WTC11 (cell line): Measurements from ENCODE around the gene PHYHIPL. TPM values are rescaled to one million over a fixed set of nuclear protein-coding genes. Genes with fewer than 3 reads are reported as not detected.

ENCODE experiments used
- ATAC-seq: fragments of 200-7000 bp; cut with Tn5 transposase; 2 replicates; pipeline ENCODE4 v1.10.0; 2021; ENCODE audit warnings: mild to moderate bottlenecking, moderate library complexity
- CTCF ChIA-PET: fragments of 300-600 bp; sonication (Branson Sonifier 250); formaldehyde crosslinking; loops from one replicate; lab custom pipeline; 2021; ENCODE audit warnings: antibody characterized with exemption; lab: Charles Lee
- POLR2A ChIA-PET: fragments of 350-600 bp; sonication (Branson Sonifier 250); formaldehyde crosslinking; loops from one replicate; lab custom pipeline; 2021; ENCODE audit warnings: antibody characterized with exemption; lab: Charles Lee
- DNase-seq: peaks from one replicate; pipeline ENCODE4 v3.0.0; 2021; ENCODE audit warnings: low spot score
- H3K27ac Mint-ChIP-seq: 2 replicates; pipeline ENCODE4 v1.8.0; 2021; ENCODE audit warnings: mixed read lengths
- H3K27me3 Mint-ChIP-seq: 2 replicates; pipeline ENCODE4 v1.8.0; 2021; ENCODE audit warnings: low read depth, mild to moderate bottlenecking, moderate library complexity, mixed read lengths
- H3K36me3 Mint-ChIP-seq: 2 replicates; pipeline ENCODE4 v1.8.0; 2021; ENCODE audit warnings: mixed read lengths
- H3K4me1 Mint-ChIP-seq: 2 replicates; pipeline ENCODE4 v1.8.0; 2022; ENCODE audit warnings: mixed read lengths
- H3K4me3 Mint-ChIP-seq: 2 replicates; pipeline ENCODE4 v1.8.0; 2021; ENCODE audit warnings: mild to moderate bottlenecking, moderate library complexity, mixed read lengths
- H3K9me3 Mint-ChIP-seq: 2 replicates; pipeline ENCODE4 v1.8.0; 2021; ENCODE audit warnings: mixed read lengths
- ARID4B ChIP-seq: sonication (generic); formaldehyde crosslinking; IDR thresholded peaks from 2 replicates; pipeline ENCODE4 v1.8.0; 2023; ENCODE audit warnings: missing genetic modification reagents, mild to moderate bottlenecking, borderline replicate concordance
- ATF1 ChIP-seq: sonication (generic); formaldehyde crosslinking; IDR thresholded peaks from 2 replicates; pipeline ENCODE4 v1.8.1; 2023; ENCODE audit warnings: mild to moderate bottlenecking, moderate library complexity, missing genetic modification reagents
- ATF2 ChIP-seq: sonication (generic); formaldehyde crosslinking; IDR thresholded peaks from 2 replicates; pipeline ENCODE4 v1.8.1; 2022; ENCODE audit warnings: low read depth, missing genetic modification reagents, borderline replicate concordance
- CBFB ChIP-seq: sonication (generic); formaldehyde crosslinking; IDR thresholded peaks from 2 replicates; pipeline ENCODE4 v1.8.1; 2022; ENCODE audit warnings: mild to moderate bottlenecking, low read depth, missing genetic modification reagents
- CDX4 ChIP-seq: fragments of 250-450 bp; sonication (Bioruptor Pico); IDR thresholded peaks from 2 replicates; pipeline ENCODE4 v1.9.0; 2021; ENCODE audit warnings: moderate library complexity, mild to moderate bottlenecking, inconsistent platforms, borderline replicate concordance
- FOXJ3 ChIP-seq: sonication (generic); formaldehyde crosslinking; IDR thresholded peaks from 2 replicates; pipeline ENCODE4 v1.9.0; 2021; ENCODE audit warnings: missing genetic modification reagents, mild to moderate bottlenecking, borderline replicate concordance
- GTF2I ChIP-seq: fragments of 250-450 bp; sonication (Bioruptor Pico); conservative IDR thresholded peaks from 2 replicates; pipeline ENCODE4 v1.4.0; 2021; ENCODE audit warnings: mild to moderate bottlenecking
- HMGXB4 ChIP-seq: sonication (generic); formaldehyde crosslinking; IDR thresholded peaks from 2 replicates; pipeline ENCODE4 v1.8.1; 2023; ENCODE audit warnings: mild to moderate bottlenecking, moderate library complexity, missing genetic modification reagents
- IRF1 ChIP-seq: sonication (generic); formaldehyde crosslinking; IDR thresholded peaks from 2 replicates; pipeline ENCODE4 v1.8.0; 2023; ENCODE audit warnings: missing genetic modification reagents
- IRF2 ChIP-seq: sonication (generic); formaldehyde crosslinking; IDR thresholded peaks from 2 replicates; pipeline ENCODE4 v1.8.0; 2022; ENCODE audit warnings: low read depth, missing genetic modification reagents, borderline replicate concordance
- PREB ChIP-seq: sonication (generic); formaldehyde crosslinking; IDR thresholded peaks from 2 replicates; pipeline ENCODE4 v1.8.1; 2022; ENCODE audit warnings: mild to moderate bottlenecking, missing genetic modification reagents, moderate library complexity, borderline replicate concordance
- ZNF281 ChIP-seq: sonication (generic); formaldehyde crosslinking; IDR thresholded peaks from 2 replicates; pipeline ENCODE4 v1.8.0; 2023; ENCODE audit warnings: mild to moderate bottlenecking, missing genetic modification reagents
- total RNA-seq: library from RNA; stranded (reverse); gene quantifications from 3 replicates; pipeline ENCODE4 v1.2.3, GENCODE V29; 2021

Gene PHYHIPL
- total RNA-seq, 1 experiment from 2014 or later, result 0.13 TPM

GRCh38 chr10:59279991-59280505, 103.6 kb downstream of the PHYHIPL start:
- POLR2A ChIA-PET, result no interaction called here

More at GRCh38 chr10:59279991-59280505, 103.6 kb downstream of the PHYHIPL start:
- H3K4me1 Mint-ChIP-seq, result peaks cover 18% of the 10 kb centered on the region
- no peak overlapping the region for H3K27ac Mint-ChIP-seq
- 0 out of 2 replicates have a peak, but pooled peaks cover 7% of the 10 kb centered on the region for H3K9me3 Mint-ChIP-seq
- no peaks in the 10 kb centered on the region for H3K27me3 Mint-ChIP-seq
- H3K4me3 Mint-ChIP-seq, result no peak overlapping the region
- DNase-seq (no peak), ATAC-seq (no peak)
- no peak for TF ChIP-seq ZNF281 (CRISPR knock-in tag)
- TF ChIP-seq HMGXB4, result no peak
- TF ChIP-seq GTF2I (CRISPR knock-in tag), result no peak
- TF ChIP-seq CDX4 (CRISPR knock-in tag), result no peak
- no peak for TF ChIP-seq ARID4B (CRISPR knock-in tag)
- no peak for TF ChIP-seq FOXJ3 (CRISPR knock-in tag)
- no peak for TF ChIP-seq IRF2 (CRISPR knock-in tag)
- no peak for TF ChIP-seq PREB (CRISPR knock-in tag)
- TF ChIP-seq ATF2, result no peak
- TF ChIP-seq ATF1 (CRISPR knock-in tag), result no peak
- no peak for TF ChIP-seq IRF1 (CRISPR knock-in tag)
- TF ChIP-seq CBFB, result no peak
- H3K36me3 Mint-ChIP-seq, result no peaks in the 10 kb centered on the region
- CTCF ChIA-PET, result no interaction called here
